ENCODE data around the gene FAM234B. TPM values are rescaled to one million over a fixed set of nuclear protein-coding genes. Genes with fewer than 3 reads are reported as not detected.

FAM234B gene
- total and polyA plus RNA-seq, 7 experiments from 2014 or later = 2.6 to 5.8 (median 4.3) TPM

- ATAC-seq (no peak), DNase-seq (no peak)
- H3K36me3 Mint-ChIP-seq = no peaks in the 10 kb centered on the region
- H3K27ac Mint-ChIP-seq = no peak overlapping the region
- CTCF ChIA-PET = no interaction called here
- H3K9me3 Mint-ChIP-seq = no peaks in the 10 kb centered on the region
- POLR2A ChIA-PET = no interaction called here
- Histone ChIP-seq H3K36me3 (ENCODE audit: control insufficient read depth in 2 of 3, insufficient read depth in 3 of 3, low read length in 3 of 3) (no peaks in the 10 kb centered on the region), H3K27ac (ENCODE audit: low read depth, low read length) (no peak overlapping the region), H3K4me1 (ENCODE audit: control insufficient read depth in 2 of 2, insufficient read depth in 2 of 2, low read length in 2 of 2) (no peaks in the 10 kb centered on the region), H3K27me3 (ENCODE audit: control insufficient read depth in 2 of 2, insufficient read depth in 2 of 2, low read length in 2 of 2) (no peaks in the 10 kb centered on the region), H3K4me3 (ENCODE audit: low read length) (no peak overlapping the region), H3K9me3 (ENCODE audit: control insufficient read depth in 2 of 3, low read length in 3 of 3) (no peaks in the 10 kb centered on the region)
- peaks cover 0 to 35% (median 5%) of the 10 kb centered on the region in 5 donors for H3K27me3 Mint-ChIP-seq
- no peak overlapping the region for H3K4me3 Mint-ChIP-seq
- intact Hi-C loops (cut with micrococcal nuclease) = no loop called here
- H3K4me1 Mint-ChIP-seq = peaks cover 0 to 3% (median 0%) of the 10 kb centered on the region in 7 donors
Measured at GRCh38 chr12:13038491-13039161, 5.6 kb upstream of the FAM234B start.

- H3K9me3 Mint-ChIP-seq = no peaks in the 10 kb centered on the region
- no peak overlapping the region for H3K4me3 Mint-ChIP-seq
- ATAC-seq (no peak), DNase-seq (no peak)
- no peak overlapping the region for H3K27ac Mint-ChIP-seq
- intact Hi-C loops (cut with micrococcal nuclease) = no loop called here
- H3K27me3 ChIP-seq (ENCODE audit: control insufficient read depth in 2 of 2, insufficient read depth in 2 of 2, low read length in 2 of 2) = no peaks in the 10 kb centered on the region
- H3K27me3 Mint-ChIP-seq = peaks cover 0 to 38% (median 5%) of the 10 kb centered on the region in 5 donors
- peaks cover 0 to 9% (median 4%) of the 10 kb centered on the region in 7 donors for H3K4me1 Mint-ChIP-seq
- no peaks in the 10 kb centered on the region for H3K36me3 Mint-ChIP-seq
- H3K36me3 ChIP-seq (ENCODE audit: control insufficient read depth in 2 of 3, insufficient read depth in 3 of 3, low read length in 3 of 3) = peaks cover 0 to 5% (median 0%) of the 10 kb centered on the region in 3 experiments
- no peaks in the 10 kb centered on the region for H3K9me3 ChIP-seq (ENCODE audit: control insufficient read depth in 2 of 3, low read length in 3 of 3)
- ChIA-PET POLR2A (no interaction called here), CTCF (no interaction called here)
- no peak overlapping the region for H3K27ac ChIP-seq (ENCODE audit: low read depth, low read length)
- no peak overlapping the region for H3K4me3 ChIP-seq (ENCODE audit: low read length)
- no peaks in the 10 kb centered on the region for H3K4me1 ChIP-seq (ENCODE audit: control insufficient read depth in 2 of 2, insufficient read depth in 2 of 2, low read length in 2 of 2)
Measured at GRCh38 chr12:13039328-13039956, 4.7 kb upstream of the FAM234B start.

- intact Hi-C loops (cut with micrococcal nuclease) = no loop called here
- Mint-ChIP-seq H3K27ac (no peak overlapping the region), H3K9me3 (no peaks in the 10 kb centered on the region), H3K27me3 (peaks cover 0 to 38% (median 5%) of the 10 kb centered on the region in 5 donors), H3K4me1 (peaks cover 4 to 19% (median 14%) of the 10 kb centered on the region in 7 donors), H3K4me3 (no peak overlapping the region), H3K36me3 (no peaks in the 10 kb centered on the region)
- Histone ChIP-seq H3K27ac (ENCODE audit: low read depth, low read length) (no peak overlapping the region), H3K9me3 (ENCODE audit: control insufficient read depth in 2 of 3, low read length in 3 of 3) (no peaks in the 10 kb centered on the region), H3K27me3 (ENCODE audit: control insufficient read depth in 2 of 2, insufficient read depth in 2 of 2, low read length in 2 of 2) (no peaks in the 10 kb centered on the region), H3K4me3 (ENCODE audit: low read length) (no peak overlapping the region), H3K4me1 (ENCODE audit: control insufficient read depth in 2 of 2, insufficient read depth in 2 of 2, low read length in 2 of 2) (peaks cover 0 to 5% of the 10 kb centered on the region in 2 donors), H3K36me3 (ENCODE audit: control insufficient read depth in 2 of 3, insufficient read depth in 3 of 3, low read length in 3 of 3) (peaks cover 0 to 7% (median 0%) of the 10 kb centered on the region in 3 experiments)
- ChIA-PET CTCF (no interaction called here), POLR2A (interaction anchor here (1.0 kb wide), 1 partner anchor 10 kb away, joined by 3 read pairs; no protein-coding TSS in a partner anchor)
- peak in 1 of 9 donors; percentile 1 for DNase-seq
- ATAC-seq = no peak
Measured at GRCh38 chr12:13041224-13041623, 3.0 kb upstream of the FAM234B start.

DNA sequence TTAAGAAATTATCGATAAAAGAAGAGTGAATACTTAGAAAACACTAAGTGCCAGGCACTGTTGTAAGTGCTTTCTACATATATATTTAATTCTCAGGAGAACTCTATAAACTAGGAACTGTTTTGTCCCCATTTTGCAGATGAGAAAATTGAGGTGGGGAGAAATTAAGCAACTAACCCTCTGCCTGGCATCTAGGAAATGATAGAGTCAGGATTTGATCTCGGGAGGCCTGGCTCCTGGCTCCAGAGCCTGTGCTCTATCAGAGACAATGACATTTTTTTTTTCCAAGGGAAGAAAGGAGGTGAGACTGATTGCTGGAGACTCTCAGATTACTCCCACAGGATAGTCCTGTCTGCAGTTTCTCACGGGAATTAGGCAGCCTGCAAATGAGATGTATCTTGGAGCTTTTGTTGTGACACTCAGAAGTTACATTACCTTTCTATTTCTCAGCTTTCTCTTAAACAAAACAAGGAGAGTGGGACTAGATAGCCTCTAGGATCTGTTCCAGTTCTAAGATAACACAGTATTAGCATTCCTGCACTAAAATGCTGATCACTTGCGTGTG lies 1.4 kb upstream of the FAM234B start:
- no peak for ATAC-seq
- H3K27ac Mint-ChIP-seq = no peak overlapping the region

GRCh38 chr12:13044906-13045299 lies 722 bp downstream of the FAM234B start:
- peaks cover 0 to 30% (median 5%) of the 10 kb centered on the region in 5 donors for H3K27me3 Mint-ChIP-seq
- H3K4me1 Mint-ChIP-seq = peaks cover 5 to 20% (median 14%) of the 10 kb centered on the region in 7 donors
- Histone ChIP-seq H3K36me3 (ENCODE audit: control insufficient read depth in 2 of 3, insufficient read depth in 3 of 3, low read length in 3 of 3) (peaks cover 0 to 7% (median 0%) of the 10 kb centered on the region in 3 experiments), H3K4me3 (ENCODE audit: low read length) (peak overlapping the region; percentile 89), H3K4me1 (ENCODE audit: control insufficient read depth in 2 of 2, insufficient read depth in 2 of 2, low read length in 2 of 2) (peaks cover 0 to 5% of the 10 kb centered on the region in 2 donors), H3K9me3 (ENCODE audit: control insufficient read depth in 2 of 3, low read length in 3 of 3) (no peaks in the 10 kb centered on the region), H3K27me3 (ENCODE audit: control insufficient read depth in 2 of 2, insufficient read depth in 2 of 2, low read length in 2 of 2) (no peaks in the 10 kb centered on the region), H3K27ac (ENCODE audit: low read depth, low read length) (peak overlapping the region; percentile 79)
- ChIA-PET POLR2A (interaction anchor here (0.7 kb wide), 1 partner anchor 333 kb away, joined by 4 read pairs; no protein-coding TSS in a partner anchor), CTCF (interaction anchor here (0.5 to 0.8 kb wide), 2 partner anchors 14 to 167 kb away, joined by 3 to 6 read pairs; no protein-coding TSS in a partner anchor)
- intact Hi-C loops (cut with micrococcal nuclease) = loop anchor here (1.0 to 2.0 kb wide), 5 partner anchors 45 to 167 kb away; partner anchors contain the start of gene HEBP1 (in 2 of the 2)
- no peaks in the 10 kb centered on the region for H3K9me3 Mint-ChIP-seq
- DNase-seq = no peak
- no peak for ATAC-seq
- peak overlapping the region; percentile 76 to 91 (median 87) for H3K4me3 Mint-ChIP-seq
- peak overlapping the region in 2 of 9 donors; percentile 31 to 34 for H3K27ac Mint-ChIP-seq
- H3K36me3 Mint-ChIP-seq = peaks cover 0 to 4% (median 0%) of the 10 kb centered on the region in 5 donors

More for the DNA sequence above, 1.4 kb upstream of the FAM234B start:
- H3K4me3 ChIP-seq (ENCODE audit: low read length) = no peak overlapping the region
- no peaks in the 10 kb centered on the region for H3K9me3 ChIP-seq (ENCODE audit: control insufficient read depth in 2 of 3, low read length in 3 of 3)
- H3K27me3 ChIP-seq (ENCODE audit: control insufficient read depth in 2 of 2, insufficient read depth in 2 of 2, low read length in 2 of 2) = no peaks in the 10 kb centered on the region
- H3K4me1 ChIP-seq (ENCODE audit: control insufficient read depth in 2 of 2, insufficient read depth in 2 of 2, low read length in 2 of 2) = peaks cover 0 to 5% of the 10 kb centered on the region in 2 donors
- Mint-ChIP-seq H3K36me3 (no peaks in the 10 kb centered on the region), H3K4me3 (peak overlapping the region in 7 of 10 donors; percentile 43 to 89 (median 86)), H3K9me3 (no peaks in the 10 kb centered on the region), H3K27me3 (peaks cover 0 to 38% (median 5%) of the 10 kb centered on the region in 5 donors), H3K4me1 (peaks cover 4 to 20% (median 14%) of the 10 kb centered on the region in 7 donors)
- H3K27ac ChIP-seq (ENCODE audit: low read depth, low read length) = no peak overlapping the region
- POLR2A ChIA-PET = no interaction called here
- DNase-seq = no peak
- peaks cover 0 to 7% (median 0%) of the 10 kb centered on the region in 3 experiments for H3K36me3 ChIP-seq (ENCODE audit: control insufficient read depth in 2 of 3, insufficient read depth in 3 of 3, low read length in 3 of 3)
- intact Hi-C loops (cut with micrococcal nuclease) = no loop called here
- CTCF ChIA-PET = no interaction called here

DNA sequence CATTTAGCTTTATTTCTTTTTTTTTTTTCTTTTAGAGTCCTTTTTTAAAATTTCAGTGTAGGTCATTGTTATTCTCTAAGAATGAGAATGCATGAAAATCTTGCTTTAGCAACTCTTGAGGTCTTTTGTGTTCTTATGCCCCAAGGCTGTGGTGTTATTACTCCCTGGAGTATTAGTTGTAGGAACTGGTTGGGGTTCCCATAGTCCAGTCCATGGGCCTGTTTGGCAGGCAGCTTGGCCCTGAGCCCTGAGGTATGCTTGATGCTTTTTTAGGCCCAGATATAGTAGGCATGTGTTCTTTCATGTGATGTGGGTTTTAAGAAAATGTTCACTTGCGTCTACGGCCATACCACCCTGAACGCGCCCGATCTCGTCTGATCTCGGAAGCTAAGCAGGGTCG lies 1.6 kb downstream of the FAM234B start:
- ChIA-PET POLR2A (interaction anchor here (0.8 kb wide), 1 partner anchor 696 kb away, joined by 4 read pairs; the partner anchor contains the start of gene MANSC1), CTCF (no interaction called here)
- Mint-ChIP-seq H3K4me3 (peak overlapping the region in 8 of 10 donors; percentile 42 to 91 (median 86)), H3K27ac (no peak overlapping the region), H3K4me1 (peaks cover 5 to 20% (median 14%) of the 10 kb centered on the region in 7 donors), H3K27me3 (peaks cover 0 to 24% (median 5%) of the 10 kb centered on the region in 5 donors), H3K36me3 (peaks cover 0 to 4% (median 0%) of the 10 kb centered on the region in 5 donors), H3K9me3 (no peaks in the 10 kb centered on the region)
- Histone ChIP-seq H3K9me3 (ENCODE audit: control insufficient read depth in 2 of 3, low read length in 3 of 3) (no peaks in the 10 kb centered on the region), H3K4me3 (ENCODE audit: low read length) (no peak overlapping the region), H3K27me3 (ENCODE audit: control insufficient read depth in 2 of 2, insufficient read depth in 2 of 2, low read length in 2 of 2) (no peaks in the 10 kb centered on the region), H3K36me3 (ENCODE audit: control insufficient read depth in 2 of 3, insufficient read depth in 3 of 3, low read length in 3 of 3) (peaks cover 0 to 7% (median 0%) of the 10 kb centered on the region in 3 experiments), H3K27ac (ENCODE audit: low read depth, low read length) (no peak overlapping the region), H3K4me1 (ENCODE audit: control insufficient read depth in 2 of 2, insufficient read depth in 2 of 2, low read length in 2 of 2) (peaks cover 0 to 5% of the 10 kb centered on the region in 2 donors)
- ATAC-seq (no peak), DNase-seq (no peak)
- intact Hi-C loops (cut with micrococcal nuclease) = loop anchor here (2.0 kb wide), 2 partner anchors 55 to 129 kb away; no protein-coding TSS in a partner anchor
